Measurements from ENCODE around the gene HMBS. TPM values are rescaled to one million over a fixed set of nuclear protein-coding genes. Genes with fewer than 3 reads are reported as not detected.

HMBS gene
- total RNA-seq, 4 donors from 2014 or later = 6.7 to 18.3 (median 10.6) TPM

DNA sequence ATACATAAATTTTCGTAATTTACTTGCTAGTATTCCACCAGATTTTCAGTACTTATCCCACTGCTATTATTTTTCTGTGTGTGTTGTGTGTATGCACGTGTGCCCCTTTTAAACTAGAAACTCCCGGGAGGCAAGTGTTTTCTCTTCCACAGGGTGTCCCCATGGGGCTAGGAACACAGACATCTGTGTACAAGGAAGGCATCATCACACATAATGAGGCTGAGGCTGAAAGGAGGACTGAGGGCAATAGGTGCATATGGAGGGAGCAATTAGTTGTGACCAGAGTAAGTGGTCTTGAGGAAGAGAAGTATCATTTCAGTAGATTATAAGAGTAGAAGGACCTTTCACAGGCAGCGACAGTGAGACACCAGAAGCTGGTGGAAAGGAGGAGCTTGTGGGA lies 19.1 kb downstream of the HMBS start:
- Histone ChIP-seq H3K27ac (peak overlapping the region in 1 of 4 donors; percentile 93), H3K4me1 (peaks cover 0 to 55% (median 36%) of the 10 kb centered on the region in 4 donors), H3K9me3 (no peaks in the 10 kb centered on the region), H3K4me3 (no peak overlapping the region), H3K27me3 (no peaks in the 10 kb centered on the region), H3K36me3 (no peaks in the 10 kb centered on the region)
- TF ChIP-seq POLR2A (IDR thresholded peaks at IDR 0.05) = no peak
- TF ChIP-seq CTCF (IDR thresholded peaks at IDR 0.05) = no peak
- no peak for TF ChIP-seq EP300 (IDR thresholded peaks at IDR 0.05)
- 50 to 52% methylated on average over 4 of the region's 4 CpGs for WGBS, 2 donors
- DNase-seq (ENCODE audit: low spot score in 2 of 2) = no peak

DNA sequence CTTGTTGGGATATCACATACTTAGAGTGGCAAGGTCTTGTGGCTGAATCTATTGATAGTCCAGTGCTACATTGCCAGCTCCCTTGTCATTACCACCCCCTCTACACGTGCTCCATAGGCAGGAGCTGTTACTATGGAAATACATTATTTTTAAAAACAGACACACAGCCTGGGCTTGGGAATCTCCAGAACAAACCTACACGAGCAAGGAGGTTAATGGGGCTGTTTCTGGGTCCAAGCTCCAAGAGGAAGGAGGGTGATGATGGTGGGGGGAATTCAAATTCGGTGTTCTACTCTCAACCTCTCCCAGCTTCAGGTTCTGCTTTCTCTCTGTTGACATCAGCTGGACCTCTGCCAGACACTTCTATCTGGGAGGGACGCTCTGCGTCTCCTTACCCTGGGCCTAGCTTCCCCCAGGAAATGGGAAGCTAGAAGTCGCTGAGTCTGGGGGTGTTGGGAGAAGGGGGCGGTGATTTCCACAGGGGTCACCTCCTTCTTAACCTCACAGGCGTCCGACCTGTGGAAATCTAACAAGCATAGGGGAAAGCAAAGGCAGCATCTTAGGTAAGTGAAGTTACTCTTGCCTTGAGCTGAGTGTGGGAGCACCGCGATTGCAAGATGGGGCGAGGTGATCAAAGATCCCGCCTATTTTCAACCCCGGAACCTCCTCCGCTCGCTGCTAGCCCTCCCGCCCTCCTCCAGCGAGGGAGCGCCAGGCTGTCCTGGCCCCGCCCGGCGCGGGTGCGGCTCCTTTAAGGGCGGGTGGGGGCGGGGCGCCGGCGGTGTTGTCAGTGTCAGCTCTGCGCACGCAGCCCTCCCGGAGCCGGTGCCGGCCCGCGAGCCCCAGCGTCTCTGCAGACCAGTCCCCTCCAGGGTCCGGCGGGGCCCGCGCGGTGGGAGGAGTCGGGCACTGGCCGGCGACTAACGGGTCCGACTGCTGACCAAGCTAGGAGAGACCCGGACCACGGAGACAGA lies 22.2 kb downstream of the HMBS start, which contains the start of gene C2CD2L:
TSS of gene C2CD2L (plus strand) at position 781 of the 974 bp plus-strand sequence. CDS start 398 bp downstream, outside the sequence.
- peaks cover 0 to 56% (median 30%) of the 10 kb centered on the region in 4 donors for H3K4me1 ChIP-seq

DNA sequence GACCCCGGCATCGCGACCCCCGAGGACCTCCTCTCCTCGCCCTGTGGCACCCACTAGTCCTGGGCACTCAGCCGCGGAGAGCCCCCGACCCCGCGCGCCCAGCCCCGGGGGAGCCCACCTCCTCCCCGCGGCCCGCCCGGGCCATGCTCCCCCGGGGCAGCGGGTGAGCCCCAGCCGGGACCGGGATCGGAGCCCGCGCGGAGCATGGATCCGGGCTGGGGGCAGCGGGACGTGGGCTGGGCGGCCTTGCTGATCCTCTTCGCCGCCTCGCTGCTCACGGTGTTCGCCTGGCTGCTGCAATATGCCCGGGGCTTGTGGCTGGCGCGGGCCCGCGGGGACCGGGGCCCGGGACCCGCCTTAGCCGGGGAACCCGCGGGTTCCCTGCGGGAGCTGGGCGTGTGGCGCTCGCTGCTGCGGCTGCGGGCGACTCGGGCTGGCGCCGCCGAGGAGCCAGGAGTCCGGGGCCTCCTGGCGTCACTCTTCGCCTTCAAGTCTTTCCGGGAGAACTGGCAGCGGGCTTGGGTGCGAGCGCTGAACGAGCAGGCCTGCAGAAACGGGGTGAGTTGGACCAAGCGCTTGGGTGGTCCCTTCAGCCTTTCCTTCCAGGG lies 23.0 kb downstream of the HMBS start:
- peaks cover 0 to 30% (median 10%) of the 10 kb centered on the region in 3 donors for H3K36me3 ChIP-seq
- WGBS, 2 donors = 0 to 2% methylated on average over 10 to 18 of the region's 65 CpGs
- no peaks in the 10 kb centered on the region for H3K27me3 ChIP-seq
- H3K4me3 ChIP-seq = peak overlapping the region; percentile 78 to 99 (median 92)
- TF ChIP-seq EP300 (IDR thresholded peaks at IDR 0.05) (no peak), CTCF (IDR thresholded peaks at IDR 0.05) (no peak), POLR2A (IDR thresholded peaks at IDR 0.05) (no peak)
- H3K9me3 ChIP-seq = no peaks in the 10 kb centered on the region
- H3K4me1 ChIP-seq = peaks cover 0 to 53% (median 30%) of the 10 kb centered on the region in 4 donors
- H3K27ac ChIP-seq = peak overlapping the region; percentile 58 to 91 (median 90)
- DNase-seq (ENCODE audit: low spot score in 2 of 2) = no peak

More for the DNA sequence above, 22.2 kb downstream of the HMBS start, which contains the start of gene C2CD2L:
- H3K4me3 ChIP-seq = peak within 1 kb of the TSS; percentile 78 to 99 (median 92)
- H3K36me3 ChIP-seq = peaks cover 0 to 22% (median 10%) of the 10 kb centered on the region in 3 donors
- H3K27me3 ChIP-seq = no peaks in the 10 kb centered on the region
- H3K27ac ChIP-seq = peak within 1 kb of the TSS; percentile 58 to 91 (median 90)
- H3K9me3 ChIP-seq = no peaks in the 10 kb centered on the region
- WGBS, 2 donors = 1% methylated on average over 26 to 35 of the region's 49 CpGs
- TF ChIP-seq POLR2A (IDR thresholded peaks at IDR 0.05) (peak in 1 of 2 donors; percentile 45), EP300 (IDR thresholded peaks at IDR 0.05) (peak; percentile 18 to 70), CTCF (IDR thresholded peaks at IDR 0.05) (no peak)
- peak; percentile 84 to 88 for DNase-seq (ENCODE audit: low spot score in 2 of 2)

DNA sequence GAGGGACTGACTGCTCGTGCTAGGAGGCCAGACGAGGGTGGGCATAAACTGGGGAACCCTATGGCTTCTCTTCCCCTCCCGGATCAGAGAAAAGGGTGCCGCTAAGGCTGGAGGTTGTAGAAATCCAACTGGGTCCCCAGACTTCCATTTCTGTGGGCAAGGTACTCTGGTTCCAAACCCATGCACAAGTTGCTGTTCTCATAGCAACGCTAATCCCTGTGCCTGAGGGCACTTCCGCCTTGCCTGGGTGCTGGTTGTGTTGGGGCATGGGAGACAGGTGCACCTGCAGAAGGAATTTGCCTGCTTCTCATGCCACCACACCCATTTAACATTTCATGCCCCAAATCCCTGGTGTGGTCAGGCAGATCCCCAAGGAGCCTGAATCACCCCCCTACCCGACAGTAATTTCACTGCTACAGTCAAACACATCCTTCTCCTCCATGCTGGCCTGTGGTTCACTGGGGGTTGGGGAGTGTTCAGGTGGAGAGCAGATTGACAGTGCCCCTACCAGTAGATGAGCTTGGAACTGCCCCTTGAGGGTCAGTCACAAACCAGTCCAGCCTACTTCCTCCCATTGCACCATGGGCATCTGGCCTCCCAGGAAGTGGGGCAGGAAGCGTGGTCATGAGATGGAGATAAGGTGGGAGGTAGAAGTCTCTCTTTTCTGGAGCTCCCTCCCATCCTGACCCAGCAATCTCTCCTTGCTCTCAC lies 23.6 kb downstream of the HMBS start:
- H3K4me1 ChIP-seq = peaks cover 0 to 47% (median 24%) of the 10 kb centered on the region in 4 donors
- peak overlapping the region; percentile 78 to 99 (median 92) for H3K4me3 ChIP-seq
- peak overlapping the region in 3 of 4 donors; percentile 89 to 91 (median 90) for H3K27ac ChIP-seq
- H3K36me3 ChIP-seq = peaks cover 0 to 36% (median 10%) of the 10 kb centered on the region in 3 donors
- H3K27me3 ChIP-seq = no peaks in the 10 kb centered on the region
- TF ChIP-seq EP300 (IDR thresholded peaks at IDR 0.05) = no peak
- TF ChIP-seq CTCF (IDR thresholded peaks at IDR 0.05) = no peak
- TF ChIP-seq POLR2A (IDR thresholded peaks at IDR 0.05) = no peak
- DNase-seq (ENCODE audit: low spot score in 2 of 2) = no peak
- no peaks in the 10 kb centered on the region for H3K9me3 ChIP-seq
- 24 to 26% methylated on average over 5 to 8 of the region's 8 CpGs for WGBS, 2 donors

All from tibial nerve (tissue), 4 donors.